Peyer's patch (tissue), 4 donors: ENCODE measurements around the gene CYB561. TPM values are rescaled to one million over a fixed set of nuclear protein-coding genes. Genes with fewer than 3 reads are reported as not detected.

Source experiments
- DNase-seq, 3 donors: peaks; one replicate each; pipeline ENCODE4 v3.0.0-alpha.2; 2017 to 2019
- H3K27ac ChIP-seq, 4 donors: fragments of 200-600 bp; sonication (generic); one replicate each; pipeline ENCODE4 v1.5.1; 2016 to 2019
- H3K27me3 ChIP-seq, 2 donors: fragments of 200-600 bp; sonication (generic); one replicate each; pipeline ENCODE4 v1.5.1; 2019
- H3K36me3 ChIP-seq, 3 donors: fragments of 200-600 bp; sonication (generic); one replicate each; pipeline ENCODE4 v1.5.1; 2016 to 2019
- H3K4me1 ChIP-seq, 4 donors: fragments of 200-600 bp; sonication (generic); one replicate each; pipeline ENCODE4 v1.5.1; 2016 to 2019
- H3K4me3 ChIP-seq, 4 donors: fragments of 200-600 bp; sonication (generic); 1 replicate in 3 of 4; 2 replicates in 1 of 4; pipeline ENCODE4 v1.5.1; 2016 to 2019; ENCODE audit warnings: mild to moderate bottlenecking in 1 of 4
- H3K9me3 ChIP-seq, 4 donors: fragments of 200-600 bp; sonication (generic); one replicate each; pipeline ENCODE4 v1.5.1; 2016 to 2019; ENCODE audit warnings: mild to moderate bottlenecking in 1 of 4
- CTCF ChIP-seq, 6 experiments: fragments of 450-650 bp in 4 of 6; fragments of 200-600 bp in 2 of 6; sonication (generic) in 1 of 6; IDR thresholded peaks; one replicate each; pipeline ENCODE4 v1.5.1; 2017 to 2019; ENCODE audit warnings: antibody characterized with exemption in 6 of 6, mild to moderate bottlenecking in 3 of 6, moderate library complexity in 1 of 6
- POLR2A ChIP-seq, 2 donors: fragments of 450-650 bp; IDR thresholded peaks; one replicate each; pipeline ENCODE4 v1.5.1; 2017; ENCODE audit warnings: antibody characterized with exemption in 2 of 2, mild to moderate bottlenecking in 2 of 2, moderate library complexity in 2 of 2
- total RNA-seq, 4 donors: library from RNA; depleted of rRNA; stranded (reverse); fragments of >200 nt; gene quantifications; one replicate each; pipeline ENCODE4 v1.1.0, GENCODE V29; 2016

CYB561 gene
- total RNA-seq, 4 donors from 2014 or later, result 42.9 to 161 (median 98.5) TPM

- TF ChIP-seq CTCF (IDR thresholded peaks at IDR 0.05) (no peak), POLR2A (IDR thresholded peaks at IDR 0.05) (no peak)
- no peaks in the 10 kb centered on the region for H3K9me3 ChIP-seq
- H3K4me3 ChIP-seq, result no peak overlapping the region
- DNase-seq, result no peak
- no peak overlapping the region for H3K27ac ChIP-seq
- H3K27me3 ChIP-seq, result no peaks in the 10 kb centered on the region
- peaks cover 0 to 13% (median 0%) of the 10 kb centered on the region in 3 donors for H3K36me3 ChIP-seq
- no peaks in the 10 kb centered on the region for H3K4me1 ChIP-seq
Observed at GRCh38 chr17:63413128-63413527, 33.0 kb downstream of the CYB561 start.

GRCh38 chr17:63412234-63412633, 33.9 kb downstream of the CYB561 start:
- Histone ChIP-seq H3K36me3 (peaks cover 0 to 13% (median 0%) of the 10 kb centered on the region in 3 donors), H3K27me3 (no peaks in the 10 kb centered on the region), H3K9me3 (no peaks in the 10 kb centered on the region), H3K27ac (no peak overlapping the region), H3K4me1 (no peaks in the 10 kb centered on the region), H3K4me3 (no peak overlapping the region)
- TF ChIP-seq CTCF (IDR thresholded peaks at IDR 0.05) (no peak), POLR2A (IDR thresholded peaks at IDR 0.05) (no peak)
- no peak for DNase-seq

GRCh38 chr17:63407741-63408330, 38.3 kb downstream of the CYB561 start:
- no peaks in the 10 kb centered on the region for H3K27me3 ChIP-seq
- H3K36me3 ChIP-seq, result peaks cover 0 to 8% (median 0%) of the 10 kb centered on the region in 3 donors
- TF ChIP-seq CTCF (IDR thresholded peaks at IDR 0.05), result no peak
- no peak for TF ChIP-seq POLR2A (IDR thresholded peaks at IDR 0.05)
- H3K9me3 ChIP-seq, result no peaks in the 10 kb centered on the region
- DNase-seq, result no peak
- no peak overlapping the region for H3K4me3 ChIP-seq
- no peaks in the 10 kb centered on the region for H3K4me1 ChIP-seq
- H3K27ac ChIP-seq, result no peak overlapping the region

GRCh38 chr17:63406689-63407330, 39.3 kb downstream of the CYB561 start:
- DNase-seq, result peak in 2 of 3 donors; percentile 72 to 91
- H3K27me3 ChIP-seq, result no peaks in the 10 kb centered on the region
- no peaks in the 10 kb centered on the region for H3K4me1 ChIP-seq
- no peak overlapping the region for H3K27ac ChIP-seq
- no peak overlapping the region for H3K4me3 ChIP-seq
- H3K9me3 ChIP-seq, result no peaks in the 10 kb centered on the region
- peak; percentile 55 to 95 (median 87) for TF ChIP-seq CTCF (IDR thresholded peaks at IDR 0.05)
- no peak for TF ChIP-seq POLR2A (IDR thresholded peaks at IDR 0.05)
- H3K36me3 ChIP-seq, result peaks cover 0 to 2% (median 0%) of the 10 kb centered on the region in 3 donors

GRCh38 chr17:63405741-63406261, 40.3 kb downstream of the CYB561 start:
- Histone ChIP-seq H3K27ac (no peak overlapping the region), H3K36me3 (no peaks in the 10 kb centered on the region), H3K27me3 (no peaks in the 10 kb centered on the region), H3K4me3 (no peak overlapping the region), H3K9me3 (no peaks in the 10 kb centered on the region), H3K4me1 (no peaks in the 10 kb centered on the region)
- no peak for DNase-seq
- TF ChIP-seq CTCF (IDR thresholded peaks at IDR 0.05), result peak; percentile 35 to 70 (median 68)
- no peak for TF ChIP-seq POLR2A (IDR thresholded peaks at IDR 0.05)
